Caco-2 (cell line): Measurements from ENCODE around the gene PELO. TPM values are rescaled to one million over a fixed set of nuclear protein-coding genes. Genes with fewer than 3 reads are reported as not detected.
"Not testable (repeated sequence)": the region's sequence is repeated elsewhere in the genome, so short reads cannot be mapped to it uniquely, and the experiment has no call there.

Experiments
- BruUV-seq: library from RNA; stranded (reverse); fragments of 400-500 nt; replicated peaks from 2 replicates; lab custom pipeline; 2021; lab: Mats Ljungman, UMichigan
- CTCF ChIA-PET: fragments of 300-600 bp; sonication (Branson Sonifier 250); formaldehyde crosslinking; loops from one replicate; lab custom pipeline; 2022; ENCODE audit warnings: antibody characterized with exemption; lab: Charles Lee
- POLR2A ChIA-PET: fragments of 300-600 bp; sonication (Branson Sonifier 250); formaldehyde crosslinking; loops from one replicate; lab custom pipeline; 2022; ENCODE audit warnings: antibody characterized with exemption; lab: Charles Lee
- DNase-seq, 2 experiments: peaks; one replicate each; pipeline versions ENCODE4 v3.0.0 to v3.0.0-alpha.2; 2020 to 2022
- H3K27me3 ChIP-seq: replicated peaks from 2 replicates; pipeline ENCODE4 v1.6.0; 2011; ENCODE audit warnings: low read length; ENCODE audit not compliant: control insufficient read depth, insufficient read depth
- H3K36me3 ChIP-seq: 2 replicates; pipeline ENCODE4 v1.5.1; 2011; ENCODE audit warnings: low read length; ENCODE audit not compliant: control insufficient read depth, insufficient read depth
- H3K4me1 ChIP-seq: fragments of 250-450 bp; sonication (Bioruptor Pico); 2 replicates; pipeline ENCODE4 v1.5.1; 2020; ENCODE audit warnings: mild to moderate bottlenecking
- H3K4me3 ChIP-seq: 2 replicates; pipeline ENCODE4 v1.5.1; 2011; ENCODE audit warnings: low read depth, mild to moderate bottlenecking, control low read depth, low read length
- H3K9me3 ChIP-seq: fragments of 250-450 bp; sonication (Bioruptor Pico); 2 replicates; pipeline ENCODE4 v1.5.1; 2020; ENCODE audit warnings: mild to moderate bottlenecking, moderate library complexity
- H3K27ac Mint-ChIP-seq: one replicate; pipeline ENCODE4 v1.8.0; 2022; ENCODE audit warnings: mixed read lengths; ENCODE audit not compliant: unreplicated experiment
- H3K27me3 Mint-ChIP-seq: one replicate; pipeline ENCODE4 v1.8.0; 2022; ENCODE audit warnings: mixed read lengths; ENCODE audit not compliant: insufficient read depth, unreplicated experiment
- H3K36me3 Mint-ChIP-seq: one replicate; pipeline ENCODE4 v1.8.0; 2022; ENCODE audit warnings: mild to moderate bottlenecking, mixed read lengths; ENCODE audit not compliant: insufficient read depth, unreplicated experiment
- H3K4me1 Mint-ChIP-seq: one replicate; pipeline ENCODE4 v1.8.0; 2022; ENCODE audit warnings: low read depth, mixed read lengths; ENCODE audit not compliant: unreplicated experiment
- H3K4me3 Mint-ChIP-seq: one replicate; pipeline ENCODE4 v1.8.0; 2022; ENCODE audit warnings: mild to moderate bottlenecking, moderate library complexity, mixed read lengths; ENCODE audit not compliant: unreplicated experiment
- H3K9me3 Mint-ChIP-seq: one replicate; pipeline ENCODE4 v1.8.0; 2022; ENCODE audit warnings: mixed read lengths; ENCODE audit not compliant: unreplicated experiment
- CTCF ChIP-seq, 2 experiments: fragments of 200-600 bp in 1 of 2; IDR thresholded peaks; 1 replicate in 1 of 2; 2 replicates in 1 of 2; pipeline versions ENCODE4 v1.5.1 to v1.8.0; 2011 to 2022; ENCODE audit warnings: antibody characterized with exemption in 1 of 2, control low read depth in 1 of 2, inconsistent platforms in 1 of 2, low read depth in 1 of 2, low read length in 1 of 2, mild to moderate bottlenecking in 1 of 2, moderate library complexity in 1 of 2; ENCODE audit not compliant: insufficient read depth in 1 of 2, severe bottlenecking in 1 of 2, unreplicated experiment in 1 of 2
- intact Hi-C: fragments of 100-400 bp; cut with micrococcal nuclease; formaldehyde crosslinking; loops from one replicate; pipeline ENCODE4 v1.10.0; 2022; ENCODE audit not compliant: unreplicated experiment
- total RNA-seq: library from RNA; stranded (reverse); gene quantifications from 2 replicates; pipeline ENCODE4 v1.2.3, GENCODE V29; 2022

The PELO gene
- total RNA-seq, 1 experiment from 2014 or later: 25.9 TPM

- DNase-seq: no peak
- peaks cover 6% of the 10 kb centered on the region for H3K4me1 Mint-ChIP-seq
- H3K27ac Mint-ChIP-seq: no peak overlapping the region
- Histone ChIP-seq H3K4me1 (peaks cover 7% of the 10 kb centered on the region; the same call in 1 of the 2 replicates), H3K9me3 (no peaks in the 10 kb centered on the region), H3K4me3 (no peak overlapping the region), H3K27me3 (no peaks in the 10 kb centered on the region), H3K36me3 (no peaks in the 10 kb centered on the region)
- peaks cover 2% of the 10 kb centered on the region for H3K27me3 Mint-ChIP-seq
- peaks cover 7% of the 10 kb centered on the region for H3K9me3 Mint-ChIP-seq
- H3K36me3 Mint-ChIP-seq: no peaks in the 10 kb centered on the region
- intact Hi-C loops: no loop called here
- H3K4me3 Mint-ChIP-seq: no peak overlapping the region
- POLR2A ChIA-PET: no interaction called here
- TF ChIP-seq CTCF (IDR thresholded peaks at IDR 0.05; ENCODE audit: insufficient read depth in 1 of 2, low read depth in 1 of 2, low read length in 1 of 2, severe bottlenecking in 1 of 2, unreplicated experiment in 1 of 2): no peak
- CTCF ChIA-PET: no interaction called here
- BruUV-seq: no TSS peak
These were observed 44.7 kb upstream of the PELO start for GRCh38 chr5:52743012-52743411.

GRCh38 chr5:52743529-52743928 is 44.2 kb upstream of the PELO start:
- H3K4me3 Mint-ChIP-seq: no peak overlapping the region
- BruUV-seq: no TSS peak
- intact Hi-C loops: no loop called here

GRCh38 chr5:52743970-52744369 is 43.7 kb upstream of the PELO start:
- BruUV-seq: no TSS peak
- Histone ChIP-seq H3K27me3 (no peaks in the 10 kb centered on the region), H3K4me1 (peaks cover 7% of the 10 kb centered on the region; the same call in 1 of the 2 replicates), H3K4me3 (no peak overlapping the region), H3K9me3 (no peaks in the 10 kb centered on the region), H3K36me3 (no peaks in the 10 kb centered on the region)
- Mint-ChIP-seq H3K36me3 (no peaks in the 10 kb centered on the region), H3K9me3 (peaks cover 7% of the 10 kb centered on the region), H3K4me1 (peaks cover 6% of the 10 kb centered on the region), H3K27ac (no peak overlapping the region), H3K27me3 (peaks cover 3% of the 10 kb centered on the region), H3K4me3 (no peak overlapping the region)
- DNase-seq: no peak
- intact Hi-C loops: no loop called here
- TF ChIP-seq CTCF (IDR thresholded peaks at IDR 0.05; ENCODE audit: insufficient read depth in 1 of 2, low read depth in 1 of 2, low read length in 1 of 2, severe bottlenecking in 1 of 2, unreplicated experiment in 1 of 2): no peak
- POLR2A ChIA-PET: no interaction called here
- CTCF ChIA-PET: no interaction called here

More at GRCh38 chr5:52743529-52743928, 44.2 kb upstream of the PELO start:
- peaks cover 7% of the 10 kb centered on the region for H3K9me3 Mint-ChIP-seq
- Histone ChIP-seq H3K4me1 (peaks cover 7% of the 10 kb centered on the region; the same call in 1 of the 2 replicates), H3K27me3 (no peaks in the 10 kb centered on the region), H3K36me3 (no peaks in the 10 kb centered on the region), H3K4me3 (no peak overlapping the region), H3K9me3 (no peaks in the 10 kb centered on the region)
- CTCF ChIA-PET: no interaction called here
- DNase-seq: no peak
- TF ChIP-seq CTCF (IDR thresholded peaks at IDR 0.05; ENCODE audit: insufficient read depth in 1 of 2, low read depth in 1 of 2, low read length in 1 of 2, severe bottlenecking in 1 of 2, unreplicated experiment in 1 of 2): no peak
- peaks cover 2% of the 10 kb centered on the region for H3K27me3 Mint-ChIP-seq
- no peak overlapping the region for H3K27ac Mint-ChIP-seq
- H3K36me3 Mint-ChIP-seq: no peaks in the 10 kb centered on the region
- POLR2A ChIA-PET: no interaction called here
- H3K4me1 Mint-ChIP-seq: peaks cover 6% of the 10 kb centered on the region

- H3K9me3 ChIP-seq, BruUV-seq, DNase-seq, H3K4me3 Mint-ChIP-seq, POLR2A ChIA-PET, H3K36me3 ChIP-seq, H3K27me3 ChIP-seq, H3K4me1 Mint-ChIP-seq, H3K27ac Mint-ChIP-seq, H3K36me3 Mint-ChIP-seq, intact Hi-C loops, CTCF ChIA-PET, H3K4me3 ChIP-seq, H3K9me3 Mint-ChIP-seq, H3K4me1 ChIP-seq, H3K27me3 Mint-ChIP-seq: not testable (repeated sequence)
These were observed 42.8 kb upstream of the PELO start for GRCh38 chr5:52744867-52745458.
